Left ventricle myocardium superior (tissue), 1 donor: Measurements from ENCODE around the gene FOXJ2. TPM values are rescaled to one million over a fixed set of nuclear protein-coding genes. Genes with fewer than 3 reads are reported as not detected.
"Not testable (repeated sequence)": the region's sequence is repeated elsewhere in the genome, so short reads cannot be mapped to it uniquely, and the experiment has no call there.

Experiments
- ATAC-seq: fragments of 200-7000 bp; cut with Tn5 transposase; one replicate; pipeline ENCODE4 v1.9.1; 2020; ENCODE audit warnings: mild to moderate bottlenecking, moderate library complexity
- DNase-seq: peaks from one replicate; pipeline ENCODE4 v3.0.0-alpha.2; 2020
- intact Hi-C: fragments of 100-400 bp; cut with micrococcal nuclease; formaldehyde crosslinking; loops from one replicate; pipeline ENCODE4 v1.11.0; 2022
- total RNA-seq: library from RNA; stranded (reverse); fragmentation: NEBNext Ultra II Directional; extraction: Animal tissue kit (Norgen Biotek cat#: 25700); gene quantifications from one replicate; pipeline ENCODE4 v1.2.1, GENCODE V29; 2021
- donor health status: DM: no; HTN: yes; CAD: no; lungs with severe emphysema.

The FOXJ2 gene
- total RNA-seq, 1 donor from 2014 or later = 25.9 TPM

DNA sequence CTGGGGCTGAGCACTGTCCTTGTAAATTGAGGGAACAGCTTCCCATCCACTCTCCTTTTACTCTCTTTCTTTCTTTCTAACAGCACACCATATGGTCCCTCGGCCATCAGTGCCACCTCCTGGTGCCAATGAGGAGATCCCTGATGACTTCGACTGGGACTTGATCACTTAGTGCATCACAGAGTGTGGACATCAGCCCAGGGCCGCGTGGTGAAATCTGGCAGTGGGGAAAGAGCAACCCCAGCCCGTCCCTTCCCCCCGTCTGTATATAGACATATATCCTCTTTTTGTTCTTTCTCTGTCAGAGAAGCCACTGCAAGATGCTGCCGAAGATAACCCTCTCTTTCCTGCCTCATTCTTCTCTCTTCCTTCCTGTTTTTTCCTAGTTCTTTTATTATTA lies 20.2 kb downstream of the FOXJ2 start:
- ATAC-seq (peak; percentile 59), DNase-seq (peak; percentile 52)
- intact Hi-C loops = no loop called here

DNA sequence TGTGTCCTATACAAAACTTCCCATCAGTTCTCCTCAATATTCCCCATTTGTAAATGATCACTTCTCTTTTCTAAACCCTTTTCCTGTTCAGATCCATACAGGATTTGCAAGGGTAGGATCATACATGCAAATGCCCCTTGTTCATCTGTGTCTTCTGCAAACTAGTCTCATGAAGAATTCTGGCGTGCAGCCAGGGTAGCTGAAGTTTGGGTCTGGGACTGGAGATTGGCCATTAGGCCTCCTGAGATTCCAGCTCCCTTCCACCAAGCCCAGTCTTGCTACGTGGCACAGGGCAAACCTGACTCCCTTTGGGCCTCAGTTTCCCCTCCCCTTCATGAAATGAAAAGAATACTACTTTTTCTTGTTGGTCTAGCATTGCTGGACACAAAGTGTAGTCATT lies 22.3 kb downstream of the FOXJ2 start:
- ATAC-seq = no peak
- peak; percentile 46 for DNase-seq
- intact Hi-C loops = no loop called here

DNA sequence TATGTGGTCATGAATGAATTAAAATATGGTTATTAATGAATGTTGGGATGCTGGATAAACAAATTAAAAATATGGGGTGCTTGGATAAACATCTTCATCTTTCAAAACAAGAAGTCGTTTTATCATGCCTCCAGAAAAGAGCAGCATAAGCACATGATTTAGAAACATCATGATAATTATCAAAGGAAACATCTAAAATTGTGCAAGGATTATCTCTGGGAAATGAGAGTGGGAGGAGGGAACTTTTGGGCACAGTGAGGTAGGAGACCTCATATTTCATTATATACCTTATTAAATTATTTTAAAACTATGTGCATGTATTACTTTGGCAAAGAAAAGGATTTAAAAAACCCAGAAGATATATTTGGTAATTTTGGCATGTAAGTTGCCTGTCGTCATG lies 24.8 kb downstream of the FOXJ2 start:
- no peak for ATAC-seq
- intact Hi-C loops = no loop called here
- DNase-seq = no peak

DNA sequence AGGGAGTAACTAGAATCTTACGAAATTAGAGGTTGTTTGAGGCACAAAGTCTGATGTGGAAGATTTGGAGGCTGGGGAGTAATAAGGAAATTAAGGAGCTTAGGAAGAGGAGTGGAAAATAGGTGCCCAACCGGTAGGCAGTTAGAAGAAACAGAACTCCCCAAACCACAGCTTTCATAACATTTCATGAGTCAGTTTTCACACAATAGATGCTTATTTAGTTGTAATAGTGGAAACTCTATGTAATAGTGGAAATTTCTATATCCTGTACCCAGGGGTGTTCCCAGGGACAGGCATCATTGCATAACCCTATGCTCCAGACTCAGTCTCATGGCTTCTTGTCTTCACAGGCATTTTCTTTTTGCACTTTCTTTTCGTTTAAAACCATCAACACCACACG lies 25.3 kb downstream of the FOXJ2 start:
- peak; percentile 52 for ATAC-seq
- no peak for DNase-seq
- intact Hi-C loops = no loop called here

DNA sequence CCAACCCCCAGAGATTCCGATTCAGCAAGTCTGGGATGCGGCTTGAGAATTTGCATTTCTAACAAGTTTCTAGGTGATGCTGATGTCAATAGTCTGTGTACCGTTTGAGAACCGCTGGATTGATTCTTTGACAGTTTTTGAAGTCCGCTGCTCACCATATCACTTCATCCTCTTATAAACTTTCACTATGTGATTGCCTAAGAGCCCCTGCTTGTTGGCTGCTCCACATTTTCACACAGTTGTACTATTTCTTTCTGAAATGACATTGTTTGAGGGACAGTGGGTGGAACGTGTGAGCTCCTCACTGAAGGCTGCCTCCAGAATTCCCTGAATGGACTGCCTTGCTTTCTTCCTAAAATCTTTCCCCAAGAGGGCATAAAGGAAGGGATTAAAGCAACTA lies 26.0 kb downstream of the FOXJ2 start:
- ATAC-seq = no peak
- no peak for DNase-seq
- intact Hi-C loops = no loop called here

DNA sequence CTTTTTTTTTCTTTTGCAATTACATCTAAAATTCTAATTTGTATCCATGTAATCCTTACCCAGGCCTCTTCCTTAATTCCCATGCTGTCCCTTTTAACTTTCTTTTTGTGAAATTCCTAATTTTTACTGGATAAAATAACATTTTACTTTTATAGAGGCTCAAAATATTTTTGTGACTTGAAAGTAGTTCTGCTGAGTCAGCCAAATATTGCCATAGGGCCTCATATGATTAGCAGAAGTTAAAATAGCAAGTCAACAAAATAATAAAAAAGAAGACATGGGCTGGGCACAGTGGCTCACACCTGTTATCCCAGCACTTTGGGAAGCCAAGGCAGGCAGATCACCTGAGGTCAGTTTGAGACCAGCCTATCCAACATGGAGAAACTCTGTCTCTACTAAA lies 31.6 kb downstream of the FOXJ2 start:
- ATAC-seq (no peak), DNase-seq (no peak)
- intact Hi-C loops = no loop called here

DNA sequence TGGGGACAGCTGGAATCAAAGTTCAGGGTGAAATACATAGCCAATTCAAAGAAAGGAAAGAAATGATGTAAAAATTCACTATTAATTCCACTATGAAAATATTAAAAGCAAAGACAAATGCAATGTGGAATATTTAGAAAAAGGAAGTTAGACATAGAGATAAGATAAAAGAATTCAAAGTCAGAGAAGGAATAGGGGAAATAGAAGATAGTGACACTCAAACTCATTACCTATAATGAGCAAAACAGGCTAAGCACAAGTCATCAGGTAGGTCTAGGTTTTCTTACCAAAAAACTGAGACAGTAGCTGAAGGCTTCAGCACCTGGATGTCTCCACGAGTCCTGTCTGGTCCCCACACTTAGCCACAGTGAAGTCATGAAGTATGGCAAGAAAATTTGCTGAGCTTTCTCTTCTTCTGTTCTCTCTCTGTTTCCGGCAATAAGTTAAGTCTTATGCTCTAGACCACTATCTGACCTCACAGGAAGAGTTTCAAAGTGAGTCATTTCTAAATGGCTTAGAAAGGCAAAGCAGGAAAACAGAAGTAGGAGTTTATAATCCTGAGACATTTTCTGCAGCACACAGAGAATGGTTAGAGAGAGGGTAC lies 33.6 kb downstream of the FOXJ2 start, which contains the start of gene C3AR1:
TSS of gene C3AR1 (minus strand) at position 369 of the 604 bp plus-strand sequence. CDS start 6,174 bp downstream, outside the sequence.
- peak; percentile 77 for ATAC-seq
- DNase-seq = no peak
- intact Hi-C loops = no loop called here

DNA sequence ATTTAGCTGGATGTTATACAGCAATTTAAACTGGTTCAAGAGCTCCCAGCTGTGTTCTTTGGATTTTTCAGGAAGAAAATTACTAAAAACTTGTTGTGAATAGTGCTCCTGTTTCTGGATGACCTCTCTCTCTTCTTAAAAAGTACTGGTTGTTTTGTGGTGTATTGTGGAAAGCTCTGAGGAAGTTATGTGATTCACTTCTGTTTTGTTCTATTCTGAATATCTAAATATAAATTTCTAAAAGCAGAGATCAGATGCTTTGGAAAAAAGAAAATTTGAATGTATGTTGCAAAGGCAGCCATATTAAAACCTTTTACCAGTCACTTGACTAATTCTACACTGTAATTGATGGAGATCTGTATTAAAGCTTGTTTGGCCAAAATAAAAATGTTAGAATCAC lies 37.1 kb downstream of the FOXJ2 start:
- intact Hi-C loops = no loop called here
- DNase-seq = no peak
- ATAC-seq = no peak

DNA sequence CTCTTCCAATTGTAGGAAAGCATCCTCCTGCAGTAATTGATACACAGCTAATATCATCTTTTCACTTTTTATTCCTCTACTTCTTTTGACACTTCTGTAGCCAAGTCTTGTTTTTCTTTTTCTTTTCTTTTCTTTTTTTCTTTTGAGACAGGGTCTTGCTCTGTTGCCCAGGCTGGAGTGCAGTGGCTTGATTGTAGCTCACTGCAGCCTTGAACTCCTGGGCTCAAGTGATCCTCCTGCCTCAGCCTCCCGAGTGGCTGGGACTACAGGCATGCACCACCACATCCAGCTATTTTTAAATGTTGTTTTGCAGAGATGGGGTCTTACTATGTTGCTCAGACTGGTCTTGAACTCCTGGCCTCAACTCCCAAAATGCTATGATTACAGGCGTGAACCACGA lies 39.3 kb downstream of the FOXJ2 start:
- DNase-seq, intact Hi-C loops, ATAC-seq: not testable (repeated sequence)

DNA sequence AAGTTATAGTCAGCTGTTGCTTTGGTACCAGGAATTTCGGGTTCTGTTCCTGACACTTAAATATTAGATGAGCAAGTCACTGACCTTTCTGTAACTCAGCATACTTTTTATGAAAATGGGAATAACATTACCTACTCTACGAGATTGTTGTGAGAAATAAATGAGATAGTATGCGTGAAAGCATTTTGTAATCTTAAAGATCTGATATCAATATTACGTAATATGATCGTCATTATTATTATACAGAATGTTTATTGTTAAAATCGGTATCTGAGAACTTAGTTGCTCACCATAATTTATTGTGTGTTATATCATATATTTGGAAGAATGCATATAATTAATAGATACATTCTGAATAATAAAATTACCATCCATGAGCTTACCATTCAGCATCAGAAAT lies 43.4 kb downstream of the FOXJ2 start:
- intact Hi-C loops = loop anchor here (5.0 kb wide), 1 partner anchor 34 kb away; no protein-coding TSS in a partner anchor
- ATAC-seq (no peak), DNase-seq (no peak)

DNA sequence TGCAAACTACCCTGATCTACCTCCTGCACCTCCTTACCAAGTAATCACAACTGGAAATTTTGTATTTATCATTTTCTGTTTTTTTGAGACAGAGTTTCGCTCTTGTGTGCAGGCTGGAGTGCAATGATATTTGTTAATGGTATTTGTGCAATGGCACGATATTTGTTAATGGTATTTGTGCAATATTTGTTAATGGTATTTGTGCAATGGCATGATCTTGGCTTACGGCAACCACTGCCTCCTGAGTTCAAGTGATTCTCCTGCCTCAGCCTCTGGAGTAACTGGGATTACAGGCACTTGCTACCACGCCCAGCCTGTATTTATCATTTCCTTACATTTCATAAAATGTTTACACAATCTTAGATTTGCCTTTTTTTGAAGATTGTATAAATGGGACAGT lies 43.9 kb downstream of the FOXJ2 start:
- intact Hi-C loops = loop anchor here (5.0 kb wide), 1 partner anchor 34 kb away; no protein-coding TSS in a partner anchor
- no peak for ATAC-seq
- DNase-seq = no peak

DNA sequence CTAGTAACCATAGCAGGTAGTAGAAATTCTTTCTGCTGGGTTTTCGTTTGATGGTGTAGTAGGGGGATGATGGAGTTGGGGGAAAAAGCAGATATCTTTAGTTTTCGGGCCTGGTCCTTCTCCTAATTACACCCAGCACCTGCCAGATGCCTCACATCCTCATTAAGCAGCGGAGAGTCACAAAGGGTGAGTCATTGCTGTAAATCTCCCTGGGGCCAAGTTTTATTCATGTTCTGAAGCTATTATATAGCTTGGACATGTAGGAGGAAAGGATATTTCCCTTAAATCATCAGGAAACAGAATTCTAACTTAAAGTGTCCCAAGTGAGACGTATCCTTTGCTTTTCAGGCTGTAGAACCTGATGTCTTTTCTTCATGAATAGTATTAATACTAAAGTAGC lies 44.7 kb downstream of the FOXJ2 start:
- DNase-seq = no peak
- intact Hi-C loops = loop anchor here (5.0 kb wide), 1 partner anchor 35 kb away; no protein-coding TSS in a partner anchor
- ATAC-seq = no peak

DNA sequence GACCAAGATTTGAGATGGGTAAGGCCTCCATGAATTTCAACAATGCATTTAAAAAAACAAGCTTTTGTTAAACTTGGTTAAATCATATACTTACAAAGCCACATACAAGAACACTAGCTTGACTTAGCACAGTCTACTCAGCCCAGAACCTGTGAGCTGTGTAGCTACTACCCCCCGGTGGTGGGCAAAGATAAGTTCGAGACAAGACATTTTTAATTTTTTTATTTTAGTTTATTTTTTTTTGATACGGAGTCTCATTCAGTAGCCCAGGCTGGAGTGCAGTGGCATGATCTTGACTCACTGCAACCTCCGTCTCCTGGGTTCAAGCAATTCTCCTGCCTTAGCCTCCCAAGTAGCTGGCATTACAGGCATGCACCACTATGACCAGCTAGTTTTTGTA lies 45.9 kb downstream of the FOXJ2 start:
- ATAC-seq (no peak), DNase-seq (no peak)
- intact Hi-C loops = loop anchor here (5.0 kb wide), 1 partner anchor 36 kb away; no protein-coding TSS in a partner anchor

DNA sequence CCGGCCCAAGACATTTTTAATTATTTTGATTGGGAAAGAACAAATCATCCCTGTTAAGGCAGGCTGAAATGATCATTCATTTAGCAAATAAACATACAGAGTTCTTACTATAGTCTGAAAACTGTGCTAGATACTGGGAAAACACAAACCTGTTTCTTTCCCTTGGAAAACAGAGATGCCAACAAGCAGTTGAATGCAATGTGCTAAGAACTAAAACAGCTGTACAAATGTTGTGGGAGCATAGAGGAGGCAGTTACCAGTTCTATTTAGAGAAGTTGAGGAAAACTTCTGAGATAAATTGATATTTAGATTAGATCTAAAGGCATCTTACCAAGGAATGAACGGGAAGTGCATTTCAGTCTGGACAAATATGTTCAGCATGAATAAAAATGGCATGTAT lies 46.4 kb downstream of the FOXJ2 start:
- ATAC-seq = no peak
- DNase-seq = no peak
- intact Hi-C loops = loop anchor here (5.0 kb wide), 1 partner anchor 37 kb away; no protein-coding TSS in a partner anchor

DNA sequence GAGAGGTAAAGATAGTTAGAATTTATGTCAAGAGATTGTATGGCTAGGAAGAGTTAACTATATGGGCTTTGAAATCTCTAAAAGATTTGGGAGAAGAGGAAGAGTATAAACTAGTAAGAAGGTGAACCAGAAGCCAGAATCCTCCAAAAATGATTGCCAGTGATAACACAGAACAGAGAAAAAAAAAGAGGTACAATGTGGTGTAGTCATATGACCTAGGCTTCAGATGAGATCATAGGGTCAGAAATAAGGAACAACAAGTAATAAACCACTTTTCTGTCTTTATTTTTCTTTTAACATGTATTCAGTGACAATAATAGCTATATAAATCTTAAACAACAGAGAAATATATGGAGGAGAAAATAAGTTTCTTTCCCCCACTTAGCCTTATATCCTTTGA lies 47.6 kb downstream of the FOXJ2 start:
- intact Hi-C loops = no loop called here
- no peak for ATAC-seq
- no peak for DNase-seq

DNA sequence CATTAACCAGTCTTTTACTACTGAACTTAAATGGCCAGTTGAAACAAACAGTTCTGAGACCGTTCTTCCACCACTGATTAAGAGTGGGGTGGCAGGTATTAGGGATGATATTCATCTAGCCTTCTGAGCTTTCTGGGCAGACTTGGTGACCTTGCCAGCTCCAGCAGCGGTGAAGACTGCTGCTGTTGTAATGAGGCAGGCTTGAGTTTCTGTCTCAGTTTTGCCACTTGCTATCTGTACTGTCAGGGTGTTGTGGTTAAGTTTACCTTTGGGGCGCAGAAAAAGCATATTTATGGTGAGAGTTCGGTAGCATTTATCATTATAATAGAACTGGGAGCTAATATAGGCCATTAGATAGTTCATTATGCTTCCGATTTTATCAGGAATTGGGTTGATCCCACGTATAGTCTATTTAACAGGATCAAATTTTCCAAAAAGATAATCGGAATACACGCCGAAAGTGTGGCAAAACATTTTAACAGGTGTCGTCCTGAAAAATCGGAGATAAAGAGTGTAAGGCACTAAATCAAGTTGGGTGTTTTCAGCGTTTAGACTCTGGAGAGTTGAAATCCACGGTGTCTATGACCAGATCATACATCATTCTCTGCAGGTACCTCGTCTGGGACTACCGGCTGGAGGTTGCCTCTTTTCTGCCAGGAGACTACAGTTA lies 48.9 kb downstream of the FOXJ2 start:
- DNase-seq (no peak), ATAC-seq (peak; percentile 58)
- intact Hi-C loops = no loop called here

DNA sequence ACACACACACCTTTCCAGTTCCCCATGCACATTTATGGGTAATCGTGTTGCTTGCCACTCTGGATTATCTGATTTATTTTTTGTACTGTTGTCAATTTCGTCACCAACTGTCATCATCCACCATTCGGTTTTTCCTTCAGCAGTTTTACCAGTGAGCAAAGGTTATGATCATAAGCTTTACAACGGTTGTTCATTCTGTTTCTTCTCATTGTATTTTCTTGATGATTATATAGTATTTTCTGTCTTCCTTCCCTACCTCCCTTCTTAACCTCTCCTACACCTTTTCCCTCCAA lies 50.2 kb downstream of the FOXJ2 start:
- no peak for DNase-seq
- no peak for ATAC-seq
- intact Hi-C loops = no loop called here

DNA sequence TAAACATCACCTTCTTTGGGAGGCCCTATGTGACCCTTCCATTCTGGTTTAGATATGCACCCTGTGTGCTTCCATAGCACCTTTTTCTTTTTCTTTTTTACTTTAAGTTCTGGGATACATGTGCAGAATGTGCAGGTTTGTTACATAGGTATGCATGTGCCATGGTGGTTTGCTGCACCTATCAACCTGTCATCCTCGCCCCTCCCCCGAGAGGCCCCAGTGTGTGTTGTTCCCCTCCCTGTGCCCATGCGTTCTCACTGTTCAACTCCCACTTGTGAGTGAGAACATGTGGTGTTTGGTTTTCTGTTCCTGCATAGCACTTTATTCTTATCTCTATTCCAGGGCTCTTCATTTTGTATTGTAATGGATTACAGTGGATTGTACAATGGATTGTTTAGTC lies 51.8 kb downstream of the FOXJ2 start:
- ATAC-seq, intact Hi-C loops, DNase-seq: not testable (repeated sequence)

DNA sequence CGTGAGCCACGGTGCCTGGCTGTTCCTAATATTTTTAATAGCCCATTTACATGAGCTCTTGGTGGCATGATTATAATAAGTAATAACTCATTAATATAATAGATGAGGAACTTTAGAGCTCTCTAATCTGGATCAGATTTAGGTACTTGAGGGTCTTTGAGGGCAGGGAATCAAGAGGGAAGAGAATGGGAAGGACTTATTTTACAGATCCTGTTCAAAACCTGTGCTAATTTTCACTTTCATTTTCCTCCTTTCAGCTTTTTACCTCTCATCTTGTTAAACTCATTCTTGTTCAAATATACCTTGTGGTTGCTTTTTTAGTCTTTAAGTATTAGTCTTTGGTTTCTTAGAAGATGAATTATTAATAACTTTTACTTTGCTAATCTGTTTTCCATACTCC lies 55.1 kb downstream of the FOXJ2 start:
- DNase-seq (no peak), ATAC-seq (no peak)
- intact Hi-C loops = no loop called here

DNA sequence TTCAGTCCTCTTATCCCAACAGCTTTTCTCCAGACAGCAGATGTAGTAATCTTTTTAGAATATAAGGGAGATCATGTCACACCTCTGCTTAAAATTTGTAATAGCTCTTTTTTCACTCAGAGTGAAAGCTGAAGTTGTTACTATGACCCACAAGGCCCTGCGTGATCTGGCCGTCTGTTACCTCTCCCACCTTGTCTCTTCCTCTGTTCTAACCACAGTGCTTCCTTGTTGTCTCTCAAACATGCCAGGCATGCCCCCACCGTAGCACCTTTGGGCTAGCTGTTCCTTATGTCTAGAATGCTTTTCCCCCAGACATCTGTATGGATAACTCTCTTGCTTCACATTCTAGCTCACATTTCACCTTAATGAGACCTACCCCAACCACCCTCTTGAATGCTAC lies 56.1 kb downstream of the FOXJ2 start:
- intact Hi-C loops = no loop called here
- no peak for ATAC-seq
- no peak for DNase-seq

DNA sequence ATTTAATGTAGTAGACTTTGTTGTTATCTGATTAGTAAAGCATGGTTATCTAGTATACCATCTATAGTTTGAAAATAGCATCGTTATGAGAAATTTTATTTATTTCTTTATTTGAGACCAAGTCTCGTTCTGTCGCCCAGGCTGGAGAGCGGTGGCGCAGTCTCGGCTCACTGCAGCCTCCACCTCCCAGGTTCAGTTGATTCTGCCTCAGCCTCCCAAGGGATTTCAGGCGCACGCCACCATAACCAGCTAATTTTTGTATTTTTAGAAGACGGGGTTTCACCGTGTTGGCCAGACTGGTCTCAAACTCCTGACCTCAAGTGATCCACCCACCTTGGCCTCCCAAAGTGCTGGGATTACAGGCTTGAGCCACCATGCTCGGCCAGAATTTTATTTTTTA lies 56.8 kb downstream of the FOXJ2 start:
- ATAC-seq, DNase-seq, intact Hi-C loops: not testable (repeated sequence)
